Activated T-helper 2 cell treated with anti-CD3 and anti-CD28 coated beads, Interferon-gamma antibody, Interleukin-2, Interleukin-4, amounts not matched to agents 10 μg/mL and 5 μg/mL and 100 μg/mL, durations not matched to agents 14 hours and 24 hours and 36 hours (primary cell): ENCODE data around the gene C10orf90. TPM values are rescaled to one million over a fixed set of nuclear protein-coding genes. Genes with fewer than 3 reads are reported as not detected.

ENCODE experiments used
- DNase-seq: peaks from one replicate; pipeline ENCODE4 v3.0.0; 2021; ENCODE audit warnings: low spot score
- H3K27ac Mint-ChIP-seq: one replicate; pipeline ENCODE4 v1.8.0; 2021; ENCODE audit warnings: mixed read lengths
- H3K27me3 Mint-ChIP-seq: one replicate; pipeline ENCODE4 v1.8.0; 2021; ENCODE audit warnings: low read depth, mixed read lengths
- H3K36me3 Mint-ChIP-seq: one replicate; pipeline ENCODE4 v1.8.0; 2021; ENCODE audit warnings: low read depth, mixed read lengths
- H3K4me1 Mint-ChIP-seq: one replicate; pipeline ENCODE4 v1.8.0; 2021; ENCODE audit warnings: low read depth, mixed read lengths
- H3K4me3 Mint-ChIP-seq: one replicate; pipeline ENCODE4 v1.8.0; 2021; ENCODE audit warnings: low read depth, mild to moderate bottlenecking, moderate library complexity, mixed read lengths
- H3K9me3 Mint-ChIP-seq: one replicate; pipeline ENCODE4 v1.8.0; 2021; ENCODE audit warnings: mixed read lengths
- intact Hi-C: fragments of 100-400 bp; cut with micrococcal nuclease; formaldehyde crosslinking; loops from one replicate; pipeline ENCODE4 v1.15.1; 2023
- total RNA-seq: library from RNA; stranded (reverse); gene quantifications from 2 replicates; pipeline ENCODE4 v1.2.3, GENCODE V29; 2022

The C10orf90 gene
- total RNA-seq, 1 donor from 2014 or later: not detected

GRCh38 chr10:126583552-126584200 lies 86.8 kb downstream of the C10orf90 start:
- Mint-ChIP-seq H3K36me3 (no peaks in the 10 kb centered on the region), H3K4me3 (no peak overlapping the region), H3K27me3 (no peaks in the 10 kb centered on the region), H3K9me3 (no peaks in the 10 kb centered on the region), H3K4me1 (no peaks in the 10 kb centered on the region), H3K27ac (no peak overlapping the region)
- intact Hi-C loops: no loop called here
- DNase-seq: no peak

- Mint-ChIP-seq H3K36me3 (no peaks in the 10 kb centered on the region), H3K9me3 (no peaks in the 10 kb centered on the region), H3K27ac (no peak overlapping the region), H3K4me1 (no peaks in the 10 kb centered on the region), H3K4me3 (no peak overlapping the region), H3K27me3 (no peaks in the 10 kb centered on the region)
- DNase-seq: no peak
- intact Hi-C loops: no loop called here
Measured at GRCh38 chr10:126581648-126582046, 88.8 kb downstream of the C10orf90 start.

- Mint-ChIP-seq H3K27ac (no peak overlapping the region), H3K27me3 (no peaks in the 10 kb centered on the region), H3K4me1 (no peaks in the 10 kb centered on the region), H3K36me3 (no peaks in the 10 kb centered on the region), H3K9me3 (no peaks in the 10 kb centered on the region), H3K4me3 (no peak overlapping the region)
- intact Hi-C loops: no loop called here
- no peak for DNase-seq
Measured at GRCh38 chr10:126580873-126581647, 89.4 kb downstream of the C10orf90 start.

- Mint-ChIP-seq H3K27me3 (no peaks in the 10 kb centered on the region), H3K36me3 (no peaks in the 10 kb centered on the region), H3K9me3 (no peaks in the 10 kb centered on the region), H3K27ac (no peak overlapping the region), H3K4me1 (no peaks in the 10 kb centered on the region), H3K4me3 (no peak overlapping the region)
- DNase-seq: no peak
- intact Hi-C loops: no loop called here
Measured at GRCh38 chr10:126576336-126576735, 94.2 kb downstream of the C10orf90 start.

GRCh38 chr10:126570621-126571602 lies 99.6 kb downstream of the C10orf90 start:
- Mint-ChIP-seq H3K4me1 (no peaks in the 10 kb centered on the region), H3K27me3 (no peaks in the 10 kb centered on the region), H3K27ac (no peak overlapping the region), H3K4me3 (no peak overlapping the region), H3K36me3 (no peaks in the 10 kb centered on the region), H3K9me3 (no peaks in the 10 kb centered on the region)
- DNase-seq: no peak
- intact Hi-C loops: no loop called here

GRCh38 chr10:126570245-126570570 lies 100.3 kb downstream of the C10orf90 start:
- intact Hi-C loops: no loop called here
- H3K27me3 Mint-ChIP-seq: no peaks in the 10 kb centered on the region
- no peak overlapping the region for H3K4me3 Mint-ChIP-seq
- no peaks in the 10 kb centered on the region for H3K36me3 Mint-ChIP-seq
- H3K9me3 Mint-ChIP-seq: no peaks in the 10 kb centered on the region
- no peaks in the 10 kb centered on the region for H3K4me1 Mint-ChIP-seq
- no peak for DNase-seq
- no peak overlapping the region for H3K27ac Mint-ChIP-seq

- no peak overlapping the region for H3K27ac Mint-ChIP-seq
- no peaks in the 10 kb centered on the region for H3K9me3 Mint-ChIP-seq
- no peaks in the 10 kb centered on the region for H3K4me1 Mint-ChIP-seq
- no peaks in the 10 kb centered on the region for H3K27me3 Mint-ChIP-seq
- no peaks in the 10 kb centered on the region for H3K36me3 Mint-ChIP-seq
- intact Hi-C loops: no loop called here
- no peak for DNase-seq
- H3K4me3 Mint-ChIP-seq: no peak overlapping the region
Measured at GRCh38 chr10:126569513-126570244, 100.8 kb downstream of the C10orf90 start.

GRCh38 chr10:126568809-126569385 lies 101.6 kb downstream of the C10orf90 start:
- H3K4me1 Mint-ChIP-seq: no peaks in the 10 kb centered on the region
- no peak overlapping the region for H3K27ac Mint-ChIP-seq
- no peak overlapping the region for H3K4me3 Mint-ChIP-seq
- no peak for DNase-seq
- H3K9me3 Mint-ChIP-seq: no peaks in the 10 kb centered on the region
- no peaks in the 10 kb centered on the region for H3K27me3 Mint-ChIP-seq
- intact Hi-C loops: no loop called here
- H3K36me3 Mint-ChIP-seq: no peaks in the 10 kb centered on the region

- no peaks in the 10 kb centered on the region for H3K4me1 Mint-ChIP-seq
- H3K9me3 Mint-ChIP-seq: no peaks in the 10 kb centered on the region
- intact Hi-C loops: no loop called here
- H3K27ac Mint-ChIP-seq: no peak overlapping the region
- no peaks in the 10 kb centered on the region for H3K36me3 Mint-ChIP-seq
- no peaks in the 10 kb centered on the region for H3K27me3 Mint-ChIP-seq
- no peak for DNase-seq
- H3K4me3 Mint-ChIP-seq: no peak overlapping the region
Measured at GRCh38 chr10:126565871-126566270, 104.6 kb downstream of the C10orf90 start.

GRCh38 chr10:126565441-126565840 lies 105.1 kb downstream of the C10orf90 start:
- intact Hi-C loops: no loop called here
- no peaks in the 10 kb centered on the region for H3K27me3 Mint-ChIP-seq
- no peaks in the 10 kb centered on the region for H3K36me3 Mint-ChIP-seq
- H3K27ac Mint-ChIP-seq: no peak overlapping the region
- no peak overlapping the region for H3K4me3 Mint-ChIP-seq
- H3K4me1 Mint-ChIP-seq: no peaks in the 10 kb centered on the region
- no peaks in the 10 kb centered on the region for H3K9me3 Mint-ChIP-seq
- no peak for DNase-seq

GRCh38 chr10:126564326-126564888 lies 106.1 kb downstream of the C10orf90 start:
- no peak overlapping the region for H3K27ac Mint-ChIP-seq
- no peaks in the 10 kb centered on the region for H3K4me1 Mint-ChIP-seq
- no peak overlapping the region for H3K4me3 Mint-ChIP-seq
- intact Hi-C loops: no loop called here
- H3K9me3 Mint-ChIP-seq: no peaks in the 10 kb centered on the region
- H3K27me3 Mint-ChIP-seq: no peaks in the 10 kb centered on the region
- no peak for DNase-seq
- H3K36me3 Mint-ChIP-seq: no peaks in the 10 kb centered on the region

- no peak for DNase-seq
- intact Hi-C loops: no loop called here
- H3K27me3 Mint-ChIP-seq: no peaks in the 10 kb centered on the region
- no peak overlapping the region for H3K4me3 Mint-ChIP-seq
- H3K9me3 Mint-ChIP-seq: no peaks in the 10 kb centered on the region
- H3K27ac Mint-ChIP-seq: no peak overlapping the region
- no peaks in the 10 kb centered on the region for H3K36me3 Mint-ChIP-seq
- H3K4me1 Mint-ChIP-seq: no peaks in the 10 kb centered on the region
Measured at GRCh38 chr10:126563361-126563760, 107.1 kb downstream of the C10orf90 start.
